AG04449 (cell line): ENCODE results near the gene LIN52.

Source experiments
- CTCF ChIA-PET: fragments of 350-600 bp; formaldehyde crosslinking; extraction: SDS; loops from one replicate; lab custom pipeline; 2021; ENCODE audit warnings: antibody characterized with exemption; lab: Yijun Ruan, JAX
- POLR2A ChIA-PET: fragments of 400-600, 350-600 bp; formaldehyde crosslinking; extraction: SDS; loops from one replicate; lab custom pipeline; 2020; ENCODE audit warnings: antibody characterized with exemption, inconsistent platforms; lab: Yijun Ruan, JAX
- DNase-seq: peaks from one replicate; pipeline ENCODE4 v3.0.0-alpha.2; 2010; ENCODE audit warnings: low read depth, low spot score
- H3K4me3 ChIP-seq: 2 replicates; pipeline ENCODE4 v1.5.1; 2011; ENCODE audit warnings: low read depth, mild to moderate bottlenecking, control low read depth, low read length
- TF ChIP-seq, protein P1 (sequence below): IDR thresholded peaks from one replicate; pipeline ENCODE4 v1.5.1; 2011; ENCODE audit warnings: mild to moderate bottlenecking, moderate library complexity, low read length, control low read depth, inconsistent platforms; ENCODE audit not compliant: insufficient read depth; ENCODE audit errors: missing control alignments

Gene LIN52

DNA sequence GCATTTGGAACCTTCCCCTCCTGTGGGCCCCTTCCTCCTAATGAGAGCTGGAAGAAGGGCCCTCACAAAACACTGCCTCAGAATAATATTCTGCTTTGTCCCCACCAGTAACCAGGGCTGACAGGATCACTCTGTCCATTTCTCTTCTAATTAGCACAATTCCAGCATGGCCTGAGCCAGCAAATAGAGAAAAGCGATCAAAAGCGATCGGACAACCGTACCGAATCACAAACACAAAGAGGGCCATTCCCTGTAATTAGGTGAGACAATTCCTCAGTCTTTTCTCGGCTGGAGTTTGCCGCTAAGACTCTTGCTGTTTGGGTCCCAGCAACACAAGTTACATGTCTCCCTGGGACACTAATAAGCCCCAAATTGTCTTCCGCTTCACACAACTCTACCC, 118.9 kb downstream of the LIN52 start:
- CTCF ChIA-PET: interaction anchor here (0.7 to 2.9 kb wide), 5 partner anchors 12 to 54 kb away, joined by 3 to 15 read pairs (median 3); no protein-coding TSS in a partner anchor
- no peak for DNase-seq
- POLR2A ChIA-PET: no interaction called here
- TF ChIP-seq, protein P1, sequence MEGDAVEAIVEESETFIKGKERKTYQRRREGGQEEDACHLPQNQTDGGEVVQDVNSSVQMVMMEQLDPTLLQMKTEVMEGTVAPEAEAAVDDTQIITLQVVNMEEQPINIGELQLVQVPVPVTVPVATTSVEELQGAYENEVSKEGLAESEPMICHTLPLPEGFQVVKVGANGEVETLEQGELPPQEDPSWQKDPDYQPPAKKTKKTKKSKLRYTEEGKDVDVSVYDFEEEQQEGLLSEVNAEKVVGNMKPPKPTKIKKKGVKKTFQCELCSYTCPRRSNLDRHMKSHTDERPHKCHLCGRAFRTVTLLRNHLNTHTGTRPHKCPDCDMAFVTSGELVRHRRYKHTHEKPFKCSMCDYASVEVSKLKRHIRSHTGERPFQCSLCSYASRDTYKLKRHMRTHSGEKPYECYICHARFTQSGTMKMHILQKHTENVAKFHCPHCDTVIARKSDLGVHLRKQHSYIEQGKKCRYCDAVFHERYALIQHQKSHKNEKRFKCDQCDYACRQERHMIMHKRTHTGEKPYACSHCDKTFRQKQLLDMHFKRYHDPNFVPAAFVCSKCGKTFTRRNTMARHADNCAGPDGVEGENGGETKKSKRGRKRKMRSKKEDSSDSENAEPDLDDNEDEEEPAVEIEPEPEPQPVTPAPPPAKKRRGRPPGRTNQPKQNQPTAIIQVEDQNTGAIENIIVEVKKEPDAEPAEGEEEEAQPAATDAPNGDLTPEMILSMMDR: no peak
- H3K4me3 ChIP-seq: no peak overlapping the region

GRCh38 chr14:74204491-74204890, 119.7 kb downstream of the LIN52 start:
- TF ChIP-seq, protein P1: no peak
- ChIA-PET POLR2A (no interaction called here), CTCF (interaction anchor here (0.9 to 2.9 kb wide), 4 partner anchors 11 to 43 kb away, joined by 3 to 15 read pairs (median 3); no protein-coding TSS in a partner anchor)
- DNase-seq: no peak
- H3K4me3 ChIP-seq: no peak overlapping the region

GRCh38 chr14:74205882-74206281, 121.1 kb downstream of the LIN52 start:
- H3K4me3 ChIP-seq: no peak overlapping the region
- POLR2A ChIA-PET: no interaction called here
- CTCF ChIA-PET: interaction anchor here (2.7 to 2.9 kb wide), 2 partner anchors 11 to 13 kb away, joined by 8 to 15 read pairs; no protein-coding TSS in a partner anchor
- no peak for DNase-seq
- TF ChIP-seq, protein P1: no peak

DNA sequence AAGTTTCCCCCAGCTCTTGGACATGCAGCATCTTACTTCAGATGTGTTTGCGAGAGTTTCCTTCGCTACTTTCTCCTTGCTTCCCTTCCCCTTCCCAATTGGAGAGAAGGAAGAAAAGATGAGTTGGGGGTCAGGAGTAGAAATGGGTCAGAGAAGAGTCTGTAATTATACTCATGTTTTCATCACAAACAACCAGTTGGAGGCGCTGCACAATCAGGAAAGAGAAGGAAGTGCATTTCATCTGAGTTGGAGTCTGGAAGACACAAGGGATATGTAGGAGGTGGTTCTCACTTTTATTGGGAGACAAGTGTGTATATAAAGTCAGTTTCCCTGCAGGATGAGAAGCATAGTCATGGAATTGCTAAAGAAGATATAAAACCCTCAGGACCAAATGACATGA, 123.2 kb downstream of the LIN52 start:
- no peak overlapping the region for H3K4me3 ChIP-seq
- TF ChIP-seq, protein P1: no peak
- CTCF ChIA-PET: interaction anchor here (1.1 to 2.9 kb wide), 3 partner anchors 9 to 17 kb away, joined by 3 to 15 read pairs (median 8); no protein-coding TSS in a partner anchor
- no peak for DNase-seq
- POLR2A ChIA-PET: no interaction called here

DNA sequence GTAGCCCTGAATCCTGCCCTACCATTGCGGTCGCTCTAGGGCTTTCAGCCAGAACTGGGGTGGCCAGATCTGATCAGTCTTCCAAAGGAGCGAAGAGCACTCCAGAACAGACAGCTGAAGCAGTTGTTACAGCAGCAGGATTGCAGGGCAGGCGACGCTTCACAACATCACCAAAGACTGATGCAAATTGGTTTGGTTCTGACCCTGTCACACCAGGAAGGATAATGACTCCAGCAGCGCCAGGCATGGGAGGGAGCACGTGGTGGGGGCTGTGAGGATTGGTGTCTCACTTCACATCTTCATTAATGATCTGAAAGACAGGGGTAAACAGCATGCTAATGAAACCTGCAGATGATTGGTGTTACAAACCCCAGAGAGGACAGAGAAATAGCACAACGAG, 123.9 kb downstream of the LIN52 start:
- CTCF ChIA-PET: interaction anchor here (1.5 to 3.0 kb wide), 2 partner anchors 10 to 11 kb away, joined by 4 to 20 read pairs; no protein-coding TSS in a partner anchor

GRCh38 chr14:74211945-74212580, 127.3 kb downstream of the LIN52 start:
- no peak overlapping the region for H3K4me3 ChIP-seq
- ChIA-PET POLR2A (no interaction called here), CTCF (interaction anchor here (0.8 kb wide), 1 partner anchor 25 kb away, joined by 4 read pairs; no protein-coding TSS in a partner anchor)
- TF ChIP-seq, protein P1: no peak
- no peak for DNase-seq

More for the DNA sequence above, 123.9 kb downstream of the LIN52 start:
- POLR2A ChIA-PET: no interaction called here
- no peak overlapping the region for H3K4me3 ChIP-seq
- TF ChIP-seq, protein P1: no peak
- no peak for DNase-seq
